H9 (cell line): ENCODE results near the gene TAF1C. TPM values are rescaled to one million over a fixed set of nuclear protein-coding genes. Genes with fewer than 3 reads are reported as not detected.

Experiments
- DNase-seq: peaks from one replicate; pipeline ENCODE4 v3.0.0-alpha.2; 2017
- H2AFZ ChIP-seq: one replicate; pipeline ENCODE4 v1.6.1; 2013; ENCODE audit warnings: mild to moderate bottlenecking, low read length, control low read depth, moderate library complexity
- H2AK5ac ChIP-seq: 2 replicates; pipeline ENCODE4 v1.6.1; 2013; ENCODE audit warnings: low read length, control low read depth, mixed read lengths; ENCODE audit not compliant: insufficient read length
- H2BK120ac ChIP-seq: one replicate; pipeline ENCODE4 v1.6.1; 2013; ENCODE audit warnings: low read depth, mild to moderate bottlenecking, low read length, control low read depth, inconsistent platforms; ENCODE audit not compliant: poor library complexity, severe bottlenecking
- H2BK12ac ChIP-seq: 2 replicates; pipeline ENCODE4 v1.6.1; 2013; ENCODE audit warnings: low read length, control low read depth, mixed read lengths, low read depth; ENCODE audit not compliant: insufficient read length
- H2BK15ac ChIP-seq: 2 replicates; pipeline ENCODE4 v1.6.1; 2013; ENCODE audit warnings: low read depth, low read length, control low read depth
- H2BK20ac ChIP-seq: one replicate; pipeline ENCODE4 v1.6.1; 2013; ENCODE audit warnings: low read depth, mild to moderate bottlenecking, low read length, control low read depth, inconsistent platforms; ENCODE audit not compliant: poor library complexity, severe bottlenecking
- H2BK5ac ChIP-seq: 2 replicates; pipeline ENCODE4 v1.6.1; 2013; ENCODE audit warnings: low read length, control low read depth, mixed read lengths; ENCODE audit not compliant: insufficient read length
- H3K14ac ChIP-seq: 2 replicates; pipeline ENCODE4 v1.6.1; 2013; ENCODE audit warnings: low read length, control low read depth; ENCODE audit not compliant: insufficient read depth
- H3K18ac ChIP-seq: 2 replicates; pipeline ENCODE4 v1.6.1; 2013; ENCODE audit warnings: low read depth, mild to moderate bottlenecking, mixed read lengths, low read length, control low read depth; ENCODE audit not compliant: insufficient read length
- H3K23ac ChIP-seq: 2 replicates; pipeline ENCODE4 v1.6.1; 2013; ENCODE audit warnings: low read length, control low read depth, mixed read lengths, low read depth; ENCODE audit not compliant: insufficient read length
- H3K23me2 ChIP-seq: 2 replicates; pipeline ENCODE4 v1.6.1; 2013; ENCODE audit warnings: low read depth, mild to moderate bottlenecking, mixed read lengths, low read length, control low read depth; ENCODE audit not compliant: insufficient read length, poor library complexity, severe bottlenecking
- H3K27ac ChIP-seq: 2 replicates; pipeline ENCODE4 v1.5.1; 2013; ENCODE audit warnings: low read length, control low read depth, mixed read lengths, low read depth; ENCODE audit not compliant: insufficient read length
- H3K27me3 ChIP-seq: 2 replicates; pipeline ENCODE4 v1.6.1; 2013; ENCODE audit warnings: low read length, control low read depth, inconsistent platforms; ENCODE audit not compliant: insufficient read depth
- H3K4ac ChIP-seq: 2 replicates; pipeline ENCODE4 v1.6.1; 2013; ENCODE audit warnings: low read depth, mild to moderate bottlenecking, control low read depth, inconsistent platforms, low read length, moderate library complexity
- H3K4me1 ChIP-seq: 2 replicates; pipeline ENCODE4 v1.6.1; 2013; ENCODE audit warnings: low read length, control low read depth, inconsistent platforms; ENCODE audit not compliant: insufficient read depth
- H3K4me2 ChIP-seq: 2 replicates; pipeline ENCODE4 v1.6.1; 2013; ENCODE audit warnings: low read length, control low read depth, mixed read lengths; ENCODE audit not compliant: insufficient read length, insufficient read depth
- H3K56ac ChIP-seq: 2 replicates; pipeline ENCODE4 v1.6.1; 2013; ENCODE audit warnings: low read depth, mild to moderate bottlenecking, mixed read lengths, low read length, control low read depth; ENCODE audit not compliant: insufficient read length
- H3K79me1 ChIP-seq: 2 replicates; pipeline ENCODE4 v1.6.1; 2013; ENCODE audit warnings: low read depth, mild to moderate bottlenecking, moderate library complexity, low read length, control low read depth, inconsistent platforms; ENCODE audit not compliant: insufficient read depth, poor library complexity, severe bottlenecking
- H3K79me2 ChIP-seq: 2 replicates; pipeline ENCODE4 v1.6.1; 2013; ENCODE audit warnings: low read length, control low read depth, inconsistent platforms; ENCODE audit not compliant: insufficient read depth
- H3K9ac ChIP-seq: 2 replicates; pipeline ENCODE4 v1.6.1; 2013; ENCODE audit warnings: low read length, control low read depth, mixed read lengths; ENCODE audit not compliant: insufficient read length; ENCODE audit errors: extremely low read depth
- H3K9me3 ChIP-seq: one replicate; pipeline ENCODE4 v1.6.1; 2013; ENCODE audit warnings: low read depth, low read length, inconsistent platforms; ENCODE audit not compliant: control insufficient read depth
- H3T11ph ChIP-seq: one replicate; pipeline ENCODE4 v1.6.1; 2013; ENCODE audit warnings: mild to moderate bottlenecking, low read length, control low read depth, inconsistent platforms
- H4K20me1 ChIP-seq: one replicate; pipeline ENCODE4 v1.6.1; 2013; ENCODE audit not compliant: control insufficient read depth, insufficient read length, insufficient read depth
- H4K5ac ChIP-seq: 2 replicates; pipeline ENCODE4 v1.6.1; 2013; ENCODE audit warnings: low read depth, mild to moderate bottlenecking, mixed read lengths, low read length, control low read depth; ENCODE audit not compliant: insufficient read length
- H4K8ac ChIP-seq: replicated peaks from 2 replicates; pipeline ENCODE4 v1.6.1; 2013; ENCODE audit warnings: low read length, control low read depth, mixed read lengths, low read depth; ENCODE audit not compliant: insufficient read length
- H4K91ac ChIP-seq: 2 replicates; pipeline ENCODE4 v1.6.1; 2013; ENCODE audit warnings: low read depth, mild to moderate bottlenecking, moderate library complexity, mixed read lengths, low read length, control low read depth; ENCODE audit not compliant: insufficient read length
- H3K27ac Mint-ChIP-seq, 3 experiments: 2 replicates in 2 of 3; 3 replicates in 1 of 3; pipeline ENCODE4 v1.8.0; 2020 to 2021; ENCODE audit warnings: mixed read lengths in 3 of 3, mild to moderate bottlenecking in 1 of 3, moderate library complexity in 1 of 3
- H3K27me3 Mint-ChIP-seq: 2 replicates; pipeline ENCODE4 v1.8.0; 2021; ENCODE audit warnings: low read depth, mild to moderate bottlenecking, moderate library complexity, mixed read lengths
- H3K36me3 Mint-ChIP-seq, 3 experiments: 2 replicates in 2 of 3; 3 replicates in 1 of 3; pipeline ENCODE4 v1.8.0; 2020 to 2021; ENCODE audit warnings: low read depth in 3 of 3, mixed read lengths in 3 of 3; ENCODE audit not compliant: insufficient read depth in 1 of 3
- H3K4me1 Mint-ChIP-seq, 2 experiments: 2 replicates each; pipeline ENCODE4 v1.8.0; 2020; ENCODE audit warnings: mixed read lengths in 2 of 2
- H3K4me3 Mint-ChIP-seq, 2 experiments: 2 replicates in 1 of 2; 3 replicates in 1 of 2; pipeline ENCODE4 v1.8.0; 2020 to 2021; ENCODE audit warnings: mild to moderate bottlenecking in 2 of 2, mixed read lengths in 2 of 2, moderate library complexity in 1 of 2
- H3K9me3 Mint-ChIP-seq, 2 experiments: 2 replicates in 1 of 2; 3 replicates in 1 of 2; pipeline ENCODE4 v1.8.0; 2020; ENCODE audit warnings: mild to moderate bottlenecking in 2 of 2, mixed read lengths in 2 of 2, moderate library complexity in 1 of 2
- whole genome bisulfite sequencing: extraction: QIAGEN DNeasy Blood & Tissue Kit; methylation state at CpG from one replicate; pipeline ENCODE4 v1.1.7; 2013; ENCODE audit warnings: missing lambda C conversion rate, low lambda C conversion rate, mixed read lengths; ENCODE audit not compliant: insufficient read length; ENCODE audit errors: extremely low coverage; 5-methylcytosine and 5-hydroxymethylcytosine counted together
- total RNA-seq: library from RNA; stranded (reverse); gene quantifications from 2 replicates; pipeline ENCODE4 v1.2.1, GENCODE V29; 2021
- TF ChIP-seq, protein P1 (sequence below): fragments of 200-600 bp; sonication (generic); conservative IDR thresholded peaks from 3 replicates; pipeline ENCODE4 v1.8.0; 2021; ENCODE audit warnings: antibody characterized with exemption, mild to moderate bottlenecking

The TAF1C gene
- total RNA-seq, 1 experiment from 2014 or later = 78.6 TPM

GRCh38 chr16:84197466-84198128, 10.7 kb upstream of the TAF1C start:
- H3K27ac Mint-ChIP-seq = peak overlapping the region in 1 of 3 experiments; percentile 48; a peak in 1 of 7 replicates
- H3K27ac ChIP-seq = no peak overlapping the region

More at GRCh38 chr16:84197466-84198128, 10.7 kb upstream of the TAF1C start:
- TF ChIP-seq, protein P1, sequence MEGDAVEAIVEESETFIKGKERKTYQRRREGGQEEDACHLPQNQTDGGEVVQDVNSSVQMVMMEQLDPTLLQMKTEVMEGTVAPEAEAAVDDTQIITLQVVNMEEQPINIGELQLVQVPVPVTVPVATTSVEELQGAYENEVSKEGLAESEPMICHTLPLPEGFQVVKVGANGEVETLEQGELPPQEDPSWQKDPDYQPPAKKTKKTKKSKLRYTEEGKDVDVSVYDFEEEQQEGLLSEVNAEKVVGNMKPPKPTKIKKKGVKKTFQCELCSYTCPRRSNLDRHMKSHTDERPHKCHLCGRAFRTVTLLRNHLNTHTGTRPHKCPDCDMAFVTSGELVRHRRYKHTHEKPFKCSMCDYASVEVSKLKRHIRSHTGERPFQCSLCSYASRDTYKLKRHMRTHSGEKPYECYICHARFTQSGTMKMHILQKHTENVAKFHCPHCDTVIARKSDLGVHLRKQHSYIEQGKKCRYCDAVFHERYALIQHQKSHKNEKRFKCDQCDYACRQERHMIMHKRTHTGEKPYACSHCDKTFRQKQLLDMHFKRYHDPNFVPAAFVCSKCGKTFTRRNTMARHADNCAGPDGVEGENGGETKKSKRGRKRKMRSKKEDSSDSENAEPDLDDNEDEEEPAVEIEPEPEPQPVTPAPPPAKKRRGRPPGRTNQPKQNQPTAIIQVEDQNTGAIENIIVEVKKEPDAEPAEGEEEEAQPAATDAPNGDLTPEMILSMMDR = no peak
- Histone ChIP-seq H4K91ac (no peak overlapping the region), H3K14ac (no peak overlapping the region; the same call in 1 of the 2 replicates), H3K9me3 (no peaks in the 10 kb centered on the region), H2BK15ac (no peak overlapping the region), H3K23ac (no peak overlapping the region), H3K23me2 (no peaks in the 10 kb centered on the region), H3K4me2 (no peak overlapping the region), H4K20me1 (no peaks in the 10 kb centered on the region), H3K79me2 (no peaks in the 10 kb centered on the region), H3K18ac (no peak overlapping the region), H3T11ph (no peak overlapping the region), H4K8ac (no peak overlapping the region), H2BK120ac (no peak overlapping the region), H3K4me1 (no peaks in the 10 kb centered on the region; the same call in 1 of the 2 replicates), H2BK12ac (no peak overlapping the region), H4K5ac (no peak overlapping the region), H2BK20ac (no peak overlapping the region), H2AFZ (no peak overlapping the region), H3K4ac (no peak overlapping the region), H3K56ac (no peak overlapping the region), H3K9ac (no peak overlapping the region), H3K79me1 (no peaks in the 10 kb centered on the region), H3K27me3 (no peaks in the 10 kb centered on the region), H2BK5ac (no peak overlapping the region), H2AK5ac (no peak overlapping the region)
- Mint-ChIP-seq H3K9me3 (no peaks in the 10 kb centered on the region; a peak in 1 of 5 replicates), H3K36me3 (no peaks in the 10 kb centered on the region), H3K4me1 (peaks cover 6 to 31% of the 10 kb centered on the region in 2 experiments; a peak in 3 of 4 replicates), H3K4me3 (no peak overlapping the region), H3K27me3 (peaks cover 4% of the 10 kb centered on the region; the same call in 1 of the 2 replicates)
- WGBS = no CpG with 5 or more reads among the region's 14 CpGs
- DNase-seq = no peak
